Activated T-cell treated with anti-CD3 and anti-CD28 coated beads, Interleukin-2, amount 50 U/mL, for 72 hours (primary cell): ENCODE measurements around the gene ZSCAN18. TPM values are rescaled to one million over a fixed set of nuclear protein-coding genes. Genes with fewer than 3 reads are reported as not detected.

Experiments used
- total RNA-seq, 2 donors: library from RNA; stranded (reverse); gene quantifications; one replicate each; pipeline ENCODE4 v1.2.3, GENCODE V29; 2022

Gene ZSCAN18
- total RNA-seq, 2 donors from 2014 or later = 34.0 to 51.3 TPM

Other genes starting within 250 kb of the ZSCAN18 start
- gene ZNF587, start 248.4 kb downstream of the ZSCAN18 start, total RNA-seq = 10 to 100 TPM; 31.5 to 32.5 TPM
- gene ZNF814, start 209.2 kb downstream of the ZSCAN18 start, total RNA-seq = 10 to 100 TPM; 16.1 to 21.4 TPM
- 10 to 100 TPM; 12.6 to 13.8 TPM for gene ZNF417, start 181.6 kb downstream of the ZSCAN18 start, total RNA-seq
- gene ZNF418, start 162.8 kb downstream of the ZSCAN18 start, total RNA-seq = 1 to 10 TPM; 3.4 to 8.0 TPM
- gene ZNF256, start 150.5 kb downstream of the ZSCAN18 start, total RNA-seq = 10 to 100 TPM in 1 of 2 donors, 1 to 10 TPM in 1; 8.4 to 10.6 TPM
- 1 to 10 TPM in 1 of 2 donors, under 1 TPM in 1; 0.91 to 2.1 TPM for gene C19orf18, start 123.7 kb downstream of the ZSCAN18 start, total RNA-seq
- gene ZNF606, start 95.4 kb downstream of the ZSCAN18 start, total RNA-seq = 10 to 100 TPM; 13.1 to 13.8 TPM
- gene ZSCAN1, start 64.2 kb downstream of the ZSCAN18 start, total RNA-seq = not detected
- gene ZNF135, start 38.9 kb downstream of the ZSCAN18 start, total RNA-seq = 1 to 10 TPM; 1.7 to 1.9 TPM
- 1 to 10 TPM; 8.0 to 9.8 TPM for gene ZNF329, start 52.6 kb upstream of the ZSCAN18 start, total RNA-seq
- gene ZNF274, start 84.8 kb upstream of the ZSCAN18 start, total RNA-seq = 10 to 100 TPM; 32.1 to 42.8 TPM
- gene ZNF544, start 130.7 kb upstream of the ZSCAN18 start, total RNA-seq = 10 to 100 TPM; 38.6 to 46.6 TPM
- 1 to 10 TPM; 5.6 to 6.9 TPM for gene ZNF8, start 180.7 kb upstream of the ZSCAN18 start, total RNA-seq
- gene ERVK3-1, start 207.1 kb upstream of the ZSCAN18 start, total RNA-seq = 10 to 100 TPM; 70.8 to 73.5 TPM
- 1 to 10 TPM; 4.0 to 5.0 TPM for gene ZSCAN22, start 228.8 kb upstream of the ZSCAN18 start, total RNA-seq